Smooth muscle cell (in vitro differentiated cells): ENCODE results near the gene CTDNEP1. TPM values are rescaled to one million over a fixed set of nuclear protein-coding genes. Genes with fewer than 3 reads are reported as not detected.

ENCODE experiments used
- DNase-seq: peaks from one replicate; lab custom pipeline; 2025; ENCODE audit not compliant: unreplicated experiment; lab: John Stamatoyannopoulos, UW
- H2AFZ ChIP-seq: fragments of 200-600 bp; sonication (generic); 2 replicates; pipeline ENCODE4 v1.6.0; 2016; ENCODE audit warnings: antibody characterized with exemption, low read depth, mild to moderate bottlenecking
- H3F3A ChIP-seq: fragments of 200-600 bp; sonication (generic); 2 replicates; pipeline ENCODE4 v1.6.0; 2017; ENCODE audit warnings: antibody characterized with exemption, low read depth
- H3K27ac ChIP-seq: fragments of 200-600 bp; sonication (generic); 2 replicates; pipeline ENCODE4 v1.5.1; 2016; ENCODE audit warnings: low read depth, mild to moderate bottlenecking
- H3K27me3 ChIP-seq: fragments of 200-600 bp; sonication (generic); 2 replicates; pipeline ENCODE4 v1.6.1; 2016; ENCODE audit warnings: low read depth, mild to moderate bottlenecking
- H3K36me3 ChIP-seq: fragments of 200-600 bp; sonication (generic); 2 replicates; pipeline ENCODE4 v1.5.1; 2016; ENCODE audit warnings: low read depth
- H3K4me1 ChIP-seq: fragments of 200-600 bp; sonication (generic); 2 replicates; pipeline ENCODE4 v1.5.1; 2016; ENCODE audit warnings: low read depth
- H3K4me2 ChIP-seq: fragments of 200-600 bp; sonication (generic); 2 replicates; pipeline ENCODE4 v1.6.0; 2016; ENCODE audit warnings: mild to moderate bottlenecking
- H3K4me3 ChIP-seq: fragments of 200-600 bp; sonication (generic); 2 replicates; pipeline ENCODE4 v1.5.1; 2016; ENCODE audit warnings: mild to moderate bottlenecking
- H3K79me2 ChIP-seq: fragments of 200-600 bp; sonication (generic); 2 replicates; pipeline ENCODE4 v1.6.0; 2016; ENCODE audit warnings: low read depth, mild to moderate bottlenecking
- H3K9ac ChIP-seq: fragments of 200-600 bp; sonication (generic); 2 replicates; pipeline ENCODE4 v1.6.0; 2016; ENCODE audit warnings: low read depth
- H3K9me3 ChIP-seq: fragments of 200-600 bp; sonication (generic); replicated peaks from 2 replicates; pipeline ENCODE4 v1.5.1; 2016; ENCODE audit warnings: low read depth
- H4K20me1 ChIP-seq: fragments of 200-600 bp; sonication (generic); 2 replicates; pipeline ENCODE4 v1.6.0; 2016; ENCODE audit warnings: low read depth
- CTCF ChIP-seq: fragments of 200-600 bp; sonication (generic); IDR thresholded peaks from 2 replicates; pipeline ENCODE4 v1.5.1; 2017; ENCODE audit warnings: borderline replicate concordance, mild to moderate bottlenecking, antibody characterized with exemption; ENCODE audit not compliant: insufficient read depth, poor library complexity, severe bottlenecking
- WGBS: methylation state at CpG from one replicate; pipeline ENCODE4 v1.1.7; 2016; ENCODE audit warnings: low lambda C conversion rate; 5-methylcytosine and 5-hydroxymethylcytosine counted together
- polyA plus RNA-seq: library from polyadenylated mRNA; unstranded; fragments of >200 nt; fragmentation: Nextera tagmentation; extraction: Ambion mirVana; gene quantifications from 2 replicates; pipeline ENCODE4 v1.2.1, GENCODE V29; 2016
- total RNA-seq: library from RNA; depleted of rRNA; stranded (reverse); fragments of >200 nt; gene quantifications from 2 replicates; pipeline ENCODE4 v1.2.3, GENCODE V29; 2014

The CTDNEP1 gene
- total and polyA plus RNA-seq, 2 experiments from 2014 or later: 57.5 to 88.4 TPM

DNA sequence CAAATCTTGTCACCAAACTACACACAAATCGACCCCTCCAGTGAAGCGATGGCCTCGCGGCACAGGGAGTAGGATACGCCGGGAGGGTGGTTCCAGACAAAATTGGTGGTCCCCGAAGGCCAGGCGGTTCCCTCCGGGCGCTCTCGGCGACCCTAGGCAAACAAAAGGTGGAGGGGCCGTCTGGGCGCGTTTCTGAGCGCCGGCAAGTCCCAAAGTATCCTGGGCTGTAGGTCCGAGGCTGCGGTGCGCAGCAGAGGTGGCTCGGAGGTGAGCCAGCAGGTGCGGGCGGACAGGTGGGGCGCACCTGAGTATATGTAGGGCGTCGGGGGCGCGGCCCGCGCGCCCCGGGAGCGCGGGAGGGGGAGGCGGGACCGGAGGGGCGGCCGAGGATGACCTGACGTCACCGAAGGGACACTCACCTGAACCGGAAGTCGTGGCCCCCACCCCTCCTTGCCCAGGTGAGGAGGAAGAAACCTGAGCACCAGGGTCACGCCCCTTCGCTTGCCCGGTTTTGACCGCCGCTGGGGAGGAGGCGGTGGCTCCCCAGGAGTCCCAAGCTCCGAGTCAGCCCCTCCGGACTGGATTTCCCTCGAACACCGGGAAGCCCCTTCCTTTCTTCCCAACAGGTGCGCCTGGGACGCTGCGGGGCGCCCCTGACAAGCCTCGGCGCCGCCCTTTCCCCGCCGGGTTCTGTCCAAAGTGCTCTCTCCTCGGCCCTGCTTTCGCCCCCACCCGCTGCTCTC is 10.8 kb upstream of the CTDNEP1 start, which contains the start of gene CLDN7:
CLDN7 (minus strand) TSS at position 287 of the 743 bp plus-strand sequence. CDS start 435 bp downstream, outside the sequence.
- Histone ChIP-seq H3K4me1 (peaks cover 5% of the 10 kb centered on the region), H3K4me2 (peak within 1 kb of the TSS; percentile 87), H3K27me3 (peaks cover 31% of the 10 kb centered on the region), H2AFZ (no peak within 1 kb of the TSS), H3K36me3 (no peaks in the 10 kb centered on the region), H3K9ac (peak within 1 kb of the TSS; percentile 54), H3K9me3 (no peaks in the 10 kb centered on the region), H3K4me3 (peak within 1 kb of the TSS; percentile 59), H3F3A (peaks cover 15% of the 10 kb centered on the region), H3K79me2 (no peaks in the 10 kb centered on the region), H3K27ac (peak within 1 kb of the TSS; percentile 63), H4K20me1 (no peaks in the 10 kb centered on the region)
- 6% methylated on average over 42 of the region's 64 CpGs for WGBS
- no peak for TF ChIP-seq CTCF
- DNase-seq: no peak

DNA sequence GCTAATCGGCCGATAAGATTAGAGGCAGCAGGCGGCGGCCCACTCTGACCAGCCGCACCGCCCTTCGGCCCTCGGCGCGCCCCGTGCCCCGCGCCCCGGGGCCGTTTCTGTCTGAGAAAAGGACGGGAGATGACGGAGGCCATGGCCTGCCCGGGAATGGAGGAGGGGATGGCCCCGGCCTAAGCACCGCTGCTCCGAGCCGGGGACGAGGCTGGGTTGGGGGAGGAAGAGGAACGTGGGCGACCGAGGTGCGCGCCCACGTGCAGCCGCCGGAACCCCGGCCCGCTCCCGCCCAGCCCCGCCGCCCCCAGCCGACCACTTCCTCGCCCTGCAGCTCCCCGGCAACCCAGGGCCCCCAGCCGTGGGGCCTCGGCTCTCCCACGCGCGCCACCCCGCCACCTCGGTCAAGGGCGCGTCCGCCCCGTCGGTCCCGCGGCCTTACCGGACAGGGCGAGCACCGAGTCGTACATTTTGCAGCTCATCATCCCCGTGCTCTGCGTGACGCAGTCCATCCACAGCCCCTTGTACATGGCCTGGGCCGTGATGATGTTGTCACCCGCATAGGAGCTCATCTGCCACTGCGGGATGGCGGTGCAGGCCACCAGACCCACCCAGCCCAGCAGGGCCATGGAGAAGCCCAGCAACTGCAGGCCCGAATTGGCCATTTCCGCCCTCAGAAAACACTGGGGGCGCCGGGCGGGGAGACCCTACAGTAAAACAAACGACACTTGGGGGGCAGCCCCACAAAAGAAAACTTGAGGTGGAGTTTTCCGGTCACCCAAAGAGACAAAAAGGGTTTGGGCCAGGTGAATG is 10.1 kb upstream of the CTDNEP1 start:
- no peaks in the 10 kb centered on the region for H3K36me3 ChIP-seq
- H3K4me2 ChIP-seq: peak overlapping the region; percentile 87
- H3K79me2 ChIP-seq: no peaks in the 10 kb centered on the region
- no peaks in the 10 kb centered on the region for H3K9me3 ChIP-seq
- peaks cover 15% of the 10 kb centered on the region for H3F3A ChIP-seq
- H3K4me1 ChIP-seq: peaks cover 5% of the 10 kb centered on the region
- peak overlapping the region; percentile 59 for H3K4me3 ChIP-seq
- H3K27ac ChIP-seq: peak overlapping the region; percentile 63
- no peak for DNase-seq
- peaks cover 31% of the 10 kb centered on the region for H3K27me3 ChIP-seq
- no peaks in the 10 kb centered on the region for H4K20me1 ChIP-seq
- peak overlapping the region; percentile 54 for H3K9ac ChIP-seq
- WGBS: 4% methylated on average over 55 of the region's 71 CpGs
- TF ChIP-seq CTCF: no peak
- H2AFZ ChIP-seq: no peak overlapping the region

GRCh38 chr17:7260651-7261378 is 9.3 kb upstream of the CTDNEP1 start:
- no peak overlapping the region for H2AFZ ChIP-seq
- H3K36me3 ChIP-seq: no peaks in the 10 kb centered on the region
- H3K79me2 ChIP-seq: no peaks in the 10 kb centered on the region
- H3K27me3 ChIP-seq: peaks cover 31% of the 10 kb centered on the region
- peak overlapping the region; percentile 54 for H3K9ac ChIP-seq
- no peak for DNase-seq
- WGBS: 9% methylated on average over 41 of the region's 54 CpGs
- H3K27ac ChIP-seq: peak overlapping the region; percentile 63
- peak overlapping the region; percentile 59 for H3K4me3 ChIP-seq
- H3F3A ChIP-seq: peaks cover 15% of the 10 kb centered on the region
- H3K4me2 ChIP-seq: peak overlapping the region; percentile 87
- H3K4me1 ChIP-seq: peaks cover 5% of the 10 kb centered on the region
- no peak for TF ChIP-seq CTCF
- no peaks in the 10 kb centered on the region for H3K9me3 ChIP-seq
- H4K20me1 ChIP-seq: no peaks in the 10 kb centered on the region
